Fibroblast of lung (primary cell): ENCODE results near the gene ENDOD1.

ENCODE experiments used
- EZH2 ChIP-seq: IDR thresholded peaks from 2 replicates; pipeline ENCODE4 v1.5.1; 2012; ENCODE audit warnings: low read length, control low read depth, mild to moderate bottlenecking; ENCODE audit errors: missing control alignments
- TF ChIP-seq, protein P1 (sequence below), 2 donors: IDR thresholded peaks in 1 of 2; conservative IDR thresholded peaks in 1 of 2; 1 replicate in 1 of 2; 2 replicates in 1 of 2; pipeline ENCODE4 v1.5.1; 2011 to 2012; ENCODE audit warnings: low read length in 2 of 2, control low read depth in 1 of 2, inconsistent platforms in 1 of 2, low read depth in 1 of 2, mild to moderate bottlenecking in 1 of 2

DNA sequence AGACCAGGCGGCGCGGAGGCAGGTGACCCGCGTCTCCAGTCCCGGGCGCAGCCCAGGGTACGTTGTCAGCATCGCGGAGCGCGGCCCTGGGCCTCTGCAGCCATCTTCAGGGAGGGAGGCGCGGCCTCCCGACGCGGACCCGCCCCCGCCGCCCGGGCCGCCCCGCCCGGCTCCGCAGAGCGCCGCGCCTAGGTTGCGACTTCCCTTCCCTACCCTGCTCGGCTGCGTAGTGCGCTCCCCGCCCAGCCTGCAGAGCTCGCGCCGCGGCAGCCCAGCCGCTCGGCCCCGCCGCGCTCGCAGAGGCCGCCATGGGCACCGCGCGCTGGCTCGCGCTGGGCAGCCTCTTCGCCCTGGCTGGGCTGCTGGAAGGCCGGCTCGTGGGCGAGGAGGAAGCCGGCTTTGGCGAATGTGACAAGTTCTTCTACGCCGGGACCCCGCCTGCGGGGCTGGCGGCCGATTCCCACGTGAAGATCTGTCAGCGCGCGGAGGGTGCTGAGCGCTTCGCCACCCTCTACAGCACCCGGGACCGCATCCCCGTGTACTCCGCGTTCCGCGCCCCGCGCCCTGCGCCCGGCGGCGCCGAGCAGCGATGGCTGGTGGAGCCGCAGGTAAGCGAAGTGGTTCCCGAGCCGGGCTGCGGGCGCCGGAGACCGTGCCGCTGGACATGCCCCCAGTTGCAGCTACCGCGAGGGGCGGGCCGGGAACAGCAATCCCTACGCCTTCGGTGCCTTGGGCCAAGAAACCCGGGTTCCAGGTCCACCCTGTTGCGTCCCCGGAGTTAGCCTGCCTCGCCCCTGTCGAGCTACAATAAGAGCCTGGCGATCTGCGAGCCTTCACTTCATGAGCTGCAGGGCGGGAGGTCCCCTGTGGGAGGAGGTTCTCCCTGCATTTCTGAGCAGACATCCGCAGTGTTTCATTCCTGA, at the start of gene ENDOD1:
- TF ChIP-seq, protein P1, sequence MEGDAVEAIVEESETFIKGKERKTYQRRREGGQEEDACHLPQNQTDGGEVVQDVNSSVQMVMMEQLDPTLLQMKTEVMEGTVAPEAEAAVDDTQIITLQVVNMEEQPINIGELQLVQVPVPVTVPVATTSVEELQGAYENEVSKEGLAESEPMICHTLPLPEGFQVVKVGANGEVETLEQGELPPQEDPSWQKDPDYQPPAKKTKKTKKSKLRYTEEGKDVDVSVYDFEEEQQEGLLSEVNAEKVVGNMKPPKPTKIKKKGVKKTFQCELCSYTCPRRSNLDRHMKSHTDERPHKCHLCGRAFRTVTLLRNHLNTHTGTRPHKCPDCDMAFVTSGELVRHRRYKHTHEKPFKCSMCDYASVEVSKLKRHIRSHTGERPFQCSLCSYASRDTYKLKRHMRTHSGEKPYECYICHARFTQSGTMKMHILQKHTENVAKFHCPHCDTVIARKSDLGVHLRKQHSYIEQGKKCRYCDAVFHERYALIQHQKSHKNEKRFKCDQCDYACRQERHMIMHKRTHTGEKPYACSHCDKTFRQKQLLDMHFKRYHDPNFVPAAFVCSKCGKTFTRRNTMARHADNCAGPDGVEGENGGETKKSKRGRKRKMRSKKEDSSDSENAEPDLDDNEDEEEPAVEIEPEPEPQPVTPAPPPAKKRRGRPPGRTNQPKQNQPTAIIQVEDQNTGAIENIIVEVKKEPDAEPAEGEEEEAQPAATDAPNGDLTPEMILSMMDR (conservative IDR thresholded peaks at IDR 0.05 in 1 of 2, IDR thresholded peaks at IDR 0.05 in 1 of 2; ENCODE audit: low read depth in 1 of 2, low read length in 2 of 2) = peak in 1 of 2 donors; percentile 10
- TF ChIP-seq EZH2 = no peak
